Hepatocyte (in vitro differentiated cells): ENCODE results near the gene CFAP77.

Experiments
- EZH2 ChIP-seq: fragments of 200-600 bp; sonication (generic); IDR thresholded peaks from 2 replicates; pipeline ENCODE4 v1.6.1; 2016; ENCODE audit warnings: antibody characterized with exemption, mild to moderate bottlenecking, borderline replicate concordance
- EZH2phosphoT487 ChIP-seq: fragments of 200-600 bp; sonication (generic); IDR thresholded peaks from one replicate; pipeline ENCODE4 v1.6.1; 2018; ENCODE audit warnings: antibody characterized with exemption, mild to moderate bottlenecking, low read depth, moderate library complexity; ENCODE audit not compliant: unreplicated experiment, severe bottlenecking
- TF ChIP-seq, protein P1 (sequence below): fragments of 200-600 bp; sonication (generic); IDR thresholded peaks from 2 replicates; pipeline ENCODE4 v1.5.1; 2016; ENCODE audit warnings: antibody characterized with exemption, mild to moderate bottlenecking; ENCODE audit not compliant: poor library complexity

GRCh38 chr9:132499251-132499650, 89.2 kb downstream of the CFAP77 start:
- no peak for TF ChIP-seq EZH2
- TF ChIP-seq, protein P1, sequence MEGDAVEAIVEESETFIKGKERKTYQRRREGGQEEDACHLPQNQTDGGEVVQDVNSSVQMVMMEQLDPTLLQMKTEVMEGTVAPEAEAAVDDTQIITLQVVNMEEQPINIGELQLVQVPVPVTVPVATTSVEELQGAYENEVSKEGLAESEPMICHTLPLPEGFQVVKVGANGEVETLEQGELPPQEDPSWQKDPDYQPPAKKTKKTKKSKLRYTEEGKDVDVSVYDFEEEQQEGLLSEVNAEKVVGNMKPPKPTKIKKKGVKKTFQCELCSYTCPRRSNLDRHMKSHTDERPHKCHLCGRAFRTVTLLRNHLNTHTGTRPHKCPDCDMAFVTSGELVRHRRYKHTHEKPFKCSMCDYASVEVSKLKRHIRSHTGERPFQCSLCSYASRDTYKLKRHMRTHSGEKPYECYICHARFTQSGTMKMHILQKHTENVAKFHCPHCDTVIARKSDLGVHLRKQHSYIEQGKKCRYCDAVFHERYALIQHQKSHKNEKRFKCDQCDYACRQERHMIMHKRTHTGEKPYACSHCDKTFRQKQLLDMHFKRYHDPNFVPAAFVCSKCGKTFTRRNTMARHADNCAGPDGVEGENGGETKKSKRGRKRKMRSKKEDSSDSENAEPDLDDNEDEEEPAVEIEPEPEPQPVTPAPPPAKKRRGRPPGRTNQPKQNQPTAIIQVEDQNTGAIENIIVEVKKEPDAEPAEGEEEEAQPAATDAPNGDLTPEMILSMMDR, result no peak
- no peak for TF ChIP-seq EZH2phosphoT487
